K562 (cell line): ENCODE measurements around the gene SPRYD3. TPM values are rescaled to one million over a fixed set of nuclear protein-coding genes. Genes with fewer than 3 reads are reported as not detected.

Experiments used
- ATF4 ChIP-seq: fragments of 450-650 bp; formaldehyde crosslinking; IDR thresholded peaks from 2 replicates; pipeline ENCODE4 v1.4.0; 2022; ENCODE audit warnings: mild to moderate bottlenecking, moderate library complexity
- CREB1 ChIP-seq, 2 experiments: sonication (generic) in 1 of 2; formaldehyde crosslinking in 1 of 2; IDR thresholded peaks; 2 replicates each; pipeline versions ENCODE4 v1.6.1 to v1.8.0; 2012 to 2022; ENCODE audit warnings: inconsistent platforms in 1 of 2, mild to moderate bottlenecking in 1 of 2, missing genetic modification reagents in 1 of 2, moderate library complexity in 1 of 2
- DNMT1 ChIP-seq: fragments of 450-650 bp; IDR thresholded peaks from 2 replicates; pipeline ENCODE4 v1.6.1; 2016; ENCODE audit warnings: antibody characterized with exemption, mild to moderate bottlenecking
- ELF4 ChIP-seq: fragments of 450-650 bp; formaldehyde crosslinking; IDR thresholded peaks from 2 replicates; pipeline ENCODE4 v1.4.0; 2022; ENCODE audit warnings: missing genetic modification characterization
- REST ChIP-seq, 2 experiments: fragments of 450-650 bp; formaldehyde crosslinking in 1 of 2; IDR thresholded peaks; 2 replicates each; pipeline versions ENCODE4 v1.4.0 to v1.6.1; 2014 to 2020; ENCODE audit warnings: mild to moderate bottlenecking in 2 of 2, borderline replicate concordance in 1 of 2, low read depth in 1 of 2
- SOX6 ChIP-seq: fragments of 450-650 bp; IDR thresholded peaks from 2 replicates; pipeline ENCODE4 v1.6.1; 2014; ENCODE audit warnings: mild to moderate bottlenecking
- ZNF165 ChIP-seq: fragments of 250-450 bp; sonication (Bioruptor Pico); IDR thresholded peaks from 2 replicates; pipeline ENCODE4 v1.4.0; 2020; ENCODE audit warnings: borderline replicate concordance
- ZNF407 ChIP-seq: fragments of 450-650 bp; IDR thresholded peaks from 2 replicates; pipeline ENCODE4 v1.6.1; 2016; ENCODE audit warnings: low read depth
- ZNF830 ChIP-seq: fragments of 250-450 bp; sonication (Bioruptor Pico); IDR thresholded peaks from 2 replicates; pipeline ENCODE4 v1.5.0; 2021; ENCODE audit warnings: mild to moderate bottlenecking
- polyA plus RNA-seq, 8 experiments: library from polyadenylated mRNA; depleted of rRNA in 4 of 8; stranded (reverse) in 5 of 8; unstranded in 3 of 8; fragments of >200 nt; fragmentation: Nextera tagmentation in 2 of 8; fragmentation: Illumina TruSeq in 1 of 8; extraction: Ambion mirVana in 2 of 8; extraction: Trizol in 1 of 8; gene quantifications; 2 replicates each; pipeline versions ENCODE4 v1.2.1 to v1.2.3, GENCODE V29; 2011 to 2014; ENCODE audit warnings: inconsistent platforms in 1 of 8, missing spikeins in 1 of 8
- total RNA-seq, 7 experiments: library from RNA; depleted of rRNA in 6 of 7; stranded (reverse); fragments of >200 nt in 6 of 7; fragmentation: Illumina TruSeq in 2 of 7; extraction: Trizol in 2 of 7; gene quantifications; 2 replicates each; pipeline versions ENCODE4 v1.2.1 to v1.2.3, GENCODE V29; 2011 to 2021; ENCODE audit warnings: low replicate concordance in 1 of 7

The SPRYD3 gene
- total and polyA plus RNA-seq, 9 of the 15 experiments (the other 6 are each of a cell fraction or from before 2014, with no cell fraction given), result 1.5 to 13.6 (median 7.6) TPM

- no peak for TF ChIP-seq REST (IDR thresholded peaks at IDR 0.05; ENCODE audit: borderline replicate concordance)
- TF ChIP-seq REST (CRISPR knock-in tag; IDR thresholded peaks at IDR 0.05; ENCODE audit: low read depth), result 0 out of 2 replicates have a peak, but pooled peaks have one; percentile 29
- no peak for TF ChIP-seq ZNF830
- no peak for TF ChIP-seq ZNF165
- TF ChIP-seq SOX6, result peak; percentile 16; the same call in 1 of the 2 replicates
- no peak for TF ChIP-seq ATF4
- no peak for TF ChIP-seq ELF4
- TF ChIP-seq DNMT1, result no peak
- TF ChIP-seq CREB1 (IDR thresholded peaks at IDR 0.05), result peak; percentile 68; the same call in 1 of the 2 replicates
- peak; percentile 85 for TF ChIP-seq CREB1 (CRISPR knock-in tag; IDR thresholded peaks at IDR 0.05)
- TF ChIP-seq ZNF407, result 0 out of 2 replicates have a peak, but pooled peaks have one; percentile 14
Observed at GRCh38 chr12:53054112-53054878, 24.9 kb downstream of the SPRYD3 start (continued).
